Smooth muscle cell (in vitro differentiated cells): Measurements from ENCODE around the gene CGB5. TPM values are rescaled to one million over a fixed set of nuclear protein-coding genes. Genes with fewer than 3 reads are reported as not detected.
"Not testable (repeated sequence)": the region's sequence is repeated elsewhere in the genome, so short reads cannot be mapped to it uniquely, and the experiment has no call there.

Experiments
- DNase-seq: peaks from one replicate; lab custom pipeline; 2025; ENCODE audit not compliant: unreplicated experiment; lab: John Stamatoyannopoulos, UW
- H2AFZ ChIP-seq: fragments of 200-600 bp; sonication (generic); 2 replicates; pipeline ENCODE4 v1.6.0; 2016; ENCODE audit warnings: antibody characterized with exemption, low read depth, mild to moderate bottlenecking
- H3F3A ChIP-seq: fragments of 200-600 bp; sonication (generic); 2 replicates; pipeline ENCODE4 v1.6.0; 2017; ENCODE audit warnings: antibody characterized with exemption, low read depth
- H3K27ac ChIP-seq: fragments of 200-600 bp; sonication (generic); 2 replicates; pipeline ENCODE4 v1.5.1; 2016; ENCODE audit warnings: low read depth, mild to moderate bottlenecking
- H3K27me3 ChIP-seq: fragments of 200-600 bp; sonication (generic); 2 replicates; pipeline ENCODE4 v1.6.1; 2016; ENCODE audit warnings: low read depth, mild to moderate bottlenecking
- H3K36me3 ChIP-seq: fragments of 200-600 bp; sonication (generic); 2 replicates; pipeline ENCODE4 v1.5.1; 2016; ENCODE audit warnings: low read depth
- H3K4me1 ChIP-seq: fragments of 200-600 bp; sonication (generic); 2 replicates; pipeline ENCODE4 v1.5.1; 2016; ENCODE audit warnings: low read depth
- H3K4me2 ChIP-seq: fragments of 200-600 bp; sonication (generic); 2 replicates; pipeline ENCODE4 v1.6.0; 2016; ENCODE audit warnings: mild to moderate bottlenecking
- H3K4me3 ChIP-seq: fragments of 200-600 bp; sonication (generic); 2 replicates; pipeline ENCODE4 v1.5.1; 2016; ENCODE audit warnings: mild to moderate bottlenecking
- H3K79me2 ChIP-seq: fragments of 200-600 bp; sonication (generic); 2 replicates; pipeline ENCODE4 v1.6.0; 2016; ENCODE audit warnings: low read depth, mild to moderate bottlenecking
- H3K9ac ChIP-seq: fragments of 200-600 bp; sonication (generic); 2 replicates; pipeline ENCODE4 v1.6.0; 2016; ENCODE audit warnings: low read depth
- H3K9me3 ChIP-seq: fragments of 200-600 bp; sonication (generic); replicated peaks from 2 replicates; pipeline ENCODE4 v1.5.1; 2016; ENCODE audit warnings: low read depth
- H4K20me1 ChIP-seq: fragments of 200-600 bp; sonication (generic); 2 replicates; pipeline ENCODE4 v1.6.0; 2016; ENCODE audit warnings: low read depth
- WGBS: methylation state at CpG from one replicate; pipeline ENCODE4 v1.1.7; 2016; ENCODE audit warnings: low lambda C conversion rate; 5-methylcytosine and 5-hydroxymethylcytosine counted together
- polyA plus RNA-seq: library from polyadenylated mRNA; unstranded; fragments of >200 nt; fragmentation: Nextera tagmentation; extraction: Ambion mirVana; gene quantifications from 2 replicates; pipeline ENCODE4 v1.2.1, GENCODE V29; 2016
- total RNA-seq: library from RNA; depleted of rRNA; stranded (reverse); fragments of >200 nt; gene quantifications from 2 replicates; pipeline ENCODE4 v1.2.3, GENCODE V29; 2014
- TF ChIP-seq, protein P1 (sequence below): fragments of 200-600 bp; sonication (generic); IDR thresholded peaks from 2 replicates; pipeline ENCODE4 v1.5.1; 2017; ENCODE audit warnings: borderline replicate concordance, mild to moderate bottlenecking, antibody characterized with exemption; ENCODE audit not compliant: insufficient read depth, poor library complexity, severe bottlenecking

Gene CGB5
- total RNA-seq: 2.5 TPM in 1 of 2 replicates, not detected in the other
- 2.0 and 3.4 TPM in 2 replicates for polyA plus RNA-seq

DNA sequence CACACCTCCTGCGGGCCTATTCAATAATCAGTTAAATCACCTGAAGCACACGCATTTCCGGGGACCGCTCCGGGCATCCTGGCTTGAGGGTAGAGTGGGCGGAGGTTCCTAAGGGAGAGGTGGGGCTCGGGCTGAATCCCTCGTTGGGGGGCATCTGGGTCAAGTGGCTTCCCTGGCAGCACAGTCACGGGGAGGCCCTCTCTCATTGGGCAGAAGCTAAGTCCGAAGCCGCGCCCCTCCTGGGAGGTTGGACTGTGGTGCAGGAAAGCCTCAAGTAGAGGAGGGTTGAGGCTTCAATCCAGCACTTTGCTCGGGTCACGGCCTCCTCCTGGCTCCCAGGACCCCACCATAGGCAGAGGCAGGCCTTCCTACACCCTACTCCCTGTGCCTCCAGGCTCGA, at the start of gene CGB5:
CGB5 (plus strand) TSS at position 301 of the 400 bp plus-strand sequence. CDS start 362 bp downstream, outside the sequence.
- not testable (repeated sequence) for H3K27ac ChIP-seq, H3K9ac ChIP-seq, H2AFZ ChIP-seq, H3F3A ChIP-seq, DNase-seq, H3K36me3 ChIP-seq, H4K20me1 ChIP-seq, H3K4me3 ChIP-seq, H3K4me2 ChIP-seq, H3K79me2 ChIP-seq, H3K4me1 ChIP-seq, H3K27me3 ChIP-seq, H3K9me3 ChIP-seq
- WGBS: 83% methylated on average over 15 of the region's 15 CpGs

DNA sequence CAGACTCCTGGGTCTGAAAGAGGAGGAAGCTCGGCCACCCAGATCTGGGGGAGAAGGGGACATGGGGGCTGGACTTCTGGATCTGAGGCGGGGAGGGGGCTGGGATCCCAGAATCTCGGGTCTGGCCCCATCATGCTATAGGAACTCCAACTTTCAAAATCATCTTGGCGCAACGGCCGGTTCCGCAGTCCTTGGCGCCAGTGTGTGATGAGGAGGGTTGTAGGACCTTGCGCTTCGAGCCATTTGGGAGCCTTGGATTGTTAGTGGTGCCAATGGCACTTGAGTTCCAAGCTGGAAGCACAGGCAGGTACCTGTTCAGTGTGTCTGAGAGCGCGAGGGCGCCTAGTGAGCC, 49.6 kb upstream of the CGB5 start:
- DNase-seq: no peak
- TF ChIP-seq, protein P1, sequence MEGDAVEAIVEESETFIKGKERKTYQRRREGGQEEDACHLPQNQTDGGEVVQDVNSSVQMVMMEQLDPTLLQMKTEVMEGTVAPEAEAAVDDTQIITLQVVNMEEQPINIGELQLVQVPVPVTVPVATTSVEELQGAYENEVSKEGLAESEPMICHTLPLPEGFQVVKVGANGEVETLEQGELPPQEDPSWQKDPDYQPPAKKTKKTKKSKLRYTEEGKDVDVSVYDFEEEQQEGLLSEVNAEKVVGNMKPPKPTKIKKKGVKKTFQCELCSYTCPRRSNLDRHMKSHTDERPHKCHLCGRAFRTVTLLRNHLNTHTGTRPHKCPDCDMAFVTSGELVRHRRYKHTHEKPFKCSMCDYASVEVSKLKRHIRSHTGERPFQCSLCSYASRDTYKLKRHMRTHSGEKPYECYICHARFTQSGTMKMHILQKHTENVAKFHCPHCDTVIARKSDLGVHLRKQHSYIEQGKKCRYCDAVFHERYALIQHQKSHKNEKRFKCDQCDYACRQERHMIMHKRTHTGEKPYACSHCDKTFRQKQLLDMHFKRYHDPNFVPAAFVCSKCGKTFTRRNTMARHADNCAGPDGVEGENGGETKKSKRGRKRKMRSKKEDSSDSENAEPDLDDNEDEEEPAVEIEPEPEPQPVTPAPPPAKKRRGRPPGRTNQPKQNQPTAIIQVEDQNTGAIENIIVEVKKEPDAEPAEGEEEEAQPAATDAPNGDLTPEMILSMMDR: no peak
- Histone ChIP-seq H3K9ac (peak overlapping the region; percentile 82), H2AFZ (peak overlapping the region; percentile 21), H3K27me3 (no peaks in the 10 kb centered on the region), H3K36me3 (no peaks in the 10 kb centered on the region), H3K27ac (peak overlapping the region; percentile 7), H3K9me3 (no peaks in the 10 kb centered on the region), H3K4me2 (peak overlapping the region; percentile 100), H3K79me2 (peaks cover 71% of the 10 kb centered on the region), H3K4me3 (peak overlapping the region; percentile 86), H4K20me1 (peaks cover 39% of the 10 kb centered on the region), H3F3A (no peaks in the 10 kb centered on the region), H3K4me1 (peaks cover 16% of the 10 kb centered on the region)
- WGBS: 5% methylated on average over 12 of the region's 13 CpGs

DNA sequence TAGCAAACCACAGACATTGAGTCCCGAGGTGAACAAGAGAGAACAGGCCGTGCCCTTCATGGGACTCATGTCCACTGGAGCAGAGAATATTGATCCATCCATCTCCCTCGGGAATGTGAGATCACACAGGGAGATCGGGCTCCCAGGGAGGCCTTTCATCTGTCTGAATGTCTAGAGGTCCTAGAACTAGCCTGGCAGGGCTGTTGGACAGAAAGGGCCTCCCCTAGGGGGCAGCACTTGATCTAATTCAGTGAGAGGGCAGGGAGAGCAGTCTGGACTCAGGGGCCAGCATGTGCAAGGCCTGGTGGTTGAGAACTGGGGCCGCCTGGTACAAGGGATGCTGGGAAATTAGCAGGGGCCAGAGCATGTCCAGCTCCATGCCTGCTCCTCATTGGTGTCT, 45.7 kb upstream of the CGB5 start:
- Histone ChIP-seq H3K27ac (no peak overlapping the region), H3K4me2 (no peak overlapping the region), H3K36me3 (no peaks in the 10 kb centered on the region), H3F3A (no peaks in the 10 kb centered on the region), H3K9me3 (no peaks in the 10 kb centered on the region), H4K20me1 (peaks cover 16% of the 10 kb centered on the region), H3K27me3 (no peaks in the 10 kb centered on the region), H3K4me1 (peaks cover 6% of the 10 kb centered on the region), H3K4me3 (no peak overlapping the region), H3K9ac (no peak overlapping the region), H2AFZ (no peak overlapping the region), H3K79me2 (peaks cover 36% of the 10 kb centered on the region)
- 87% methylated on average over 5 of the region's 5 CpGs for WGBS
- no peak for DNase-seq
- TF ChIP-seq, protein P1: peak; percentile 46

DNA sequence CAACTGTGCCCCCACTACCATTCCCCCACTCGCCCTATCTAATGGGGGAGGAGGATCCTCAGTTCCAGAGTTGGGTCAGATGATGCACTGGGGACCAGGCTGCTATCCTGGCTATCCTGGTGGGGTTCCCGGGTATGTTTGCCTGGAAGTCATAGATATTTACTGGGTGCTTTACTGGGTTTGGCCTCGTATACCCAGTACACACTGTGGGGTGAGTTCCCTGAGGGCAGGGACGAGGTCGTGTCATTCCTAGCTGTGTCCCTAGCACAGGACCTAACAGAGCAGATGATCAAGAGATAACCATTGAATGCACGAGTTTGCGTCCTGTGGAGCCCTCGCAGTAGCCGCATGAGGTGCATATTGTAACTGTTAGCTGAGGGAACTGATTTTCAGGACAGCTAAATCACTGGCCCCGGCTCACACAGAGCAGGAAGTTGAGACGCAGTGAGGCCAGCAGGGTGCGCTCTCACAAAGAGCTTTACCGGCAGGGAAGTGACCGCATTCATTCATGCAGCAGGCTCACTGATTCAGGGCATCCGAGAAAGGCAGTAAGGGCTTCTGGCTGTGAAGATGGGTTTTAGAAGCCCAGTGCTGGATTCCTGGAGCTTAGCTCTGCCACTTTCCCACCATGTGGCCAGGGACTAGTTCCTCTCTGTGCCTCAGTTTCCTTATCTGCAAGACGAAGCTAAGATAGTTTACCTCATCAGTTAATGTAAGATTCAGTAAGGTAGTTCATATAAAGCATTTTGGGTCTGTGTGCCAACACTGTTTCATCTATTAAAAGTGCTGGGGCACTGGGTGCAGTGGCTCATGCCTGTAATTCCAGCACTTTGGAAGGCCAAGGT, 43.9 kb upstream of the CGB5 start:
- 59% methylated on average over 16 of the region's 16 CpGs for WGBS
- Histone ChIP-seq H3K4me1 (peaks cover 1% of the 10 kb centered on the region), H3F3A (no peaks in the 10 kb centered on the region), H3K9me3 (no peaks in the 10 kb centered on the region), H3K27ac (no peak overlapping the region), H3K79me2 (peaks cover 27% of the 10 kb centered on the region), H3K9ac (no peak overlapping the region), H4K20me1 (peaks cover 16% of the 10 kb centered on the region), H3K36me3 (no peaks in the 10 kb centered on the region), H3K4me3 (no peak overlapping the region), H3K27me3 (no peaks in the 10 kb centered on the region), H2AFZ (no peak overlapping the region), H3K4me2 (no peak overlapping the region)
- DNase-seq: no peak
- TF ChIP-seq, protein P1: peak; percentile 54
